H1 (cell line): ENCODE data around the gene PLCB1. TPM values are rescaled to one million over a fixed set of nuclear protein-coding genes. Genes with fewer than 3 reads are reported as not detected.

ENCODE experiments used
- CTCF ChIA-PET: fragments of 300-600 bp; sonication (Branson Sonifier 250); formaldehyde crosslinking; loops from one replicate; lab custom pipeline; 2021; ENCODE audit not compliant: partially characterized antibody; lab: Charles Lee
- POLR2A ChIA-PET: fragments of 300-600 bp; sonication (Branson Sonifier 250); formaldehyde crosslinking; loops from one replicate; lab custom pipeline; 2021; ENCODE audit warnings: inconsistent platforms; ENCODE audit not compliant: partially characterized antibody; lab: Charles Lee
- DNase-seq, 2 experiments: peaks; one replicate each; pipeline versions ENCODE4 v3.0.0 to v3.0.0-alpha.2; 2010 to 2022; ENCODE audit warnings: low spot score in 2 of 2, low read depth in 1 of 2, mixed read lengths in 1 of 2
- FAIRE-seq: peaks from 2 replicates; lab custom pipeline; 2011; peaks lifted over from hg19 to GRCh38; lab: Jason Lieb, UNC
- H2AFZ ChIP-seq: 2 replicates; pipeline ENCODE4 v1.8.1; 2012; ENCODE audit warnings: low read length, inconsistent platforms
- H2AK5ac ChIP-seq: 2 replicates; pipeline ENCODE4 v1.6.1; 2013; ENCODE audit warnings: low read depth, low read length
- H2BK120ac ChIP-seq: replicated peaks from 2 replicates; pipeline ENCODE3; 2013; ENCODE audit warnings: low read depth, low read length, inconsistent platforms
- H2BK12ac ChIP-seq: 2 replicates; pipeline ENCODE4 v1.6.1; 2013; ENCODE audit warnings: low read depth, low read length
- H2BK15ac ChIP-seq: 2 replicates; pipeline ENCODE4 v1.6.1; 2013; ENCODE audit warnings: low read length
- H2BK20ac ChIP-seq: 2 replicates; pipeline ENCODE4 v1.6.1; 2013; ENCODE audit warnings: low read length
- H2BK5ac ChIP-seq: 2 replicates; pipeline ENCODE4 v1.6.1; 2013; ENCODE audit warnings: low read depth, low read length
- H3K14ac ChIP-seq: 2 replicates; pipeline ENCODE4 v1.6.1; 2013; ENCODE audit warnings: inconsistent platforms; ENCODE audit not compliant: insufficient read length
- H3K18ac ChIP-seq: 2 replicates; pipeline ENCODE4 v1.6.1; 2013; ENCODE audit warnings: low read length; ENCODE audit errors: extremely low read depth
- H3K23ac ChIP-seq: 2 replicates; pipeline ENCODE4 v1.6.1; 2013; ENCODE audit warnings: inconsistent platforms; ENCODE audit not compliant: insufficient read length
- H3K23me2 ChIP-seq: 2 replicates; pipeline ENCODE4 v1.6.1; 2013; ENCODE audit warnings: low read depth, low read length
- H3K27ac ChIP-seq: 2 replicates; pipeline ENCODE4 v1.6.1; 2011; ENCODE audit warnings: low read depth, low read length, inconsistent platforms
- H3K27me3 ChIP-seq, 4 experiments: replicated peaks in 1 of 4; 1 replicate in 1 of 4; 2 replicates in 3 of 4; pipeline versions ENCODE4 v1.6.1 to v1.8.1; 2011 to 2013; ENCODE audit warnings: low read length in 3 of 4, mild to moderate bottlenecking in 3 of 4, inconsistent platforms in 2 of 4, mixed read lengths in 2 of 4, moderate library complexity in 1 of 4; ENCODE audit not compliant: control insufficient read depth in 3 of 4, insufficient read depth in 3 of 4; ENCODE audit errors: extremely low read depth in 1 of 4
- H3K36me3 ChIP-seq, 4 experiments: 2 replicates each; pipeline versions ENCODE4 v1.6.1 to v1.8.1; 2011 to 2013; ENCODE audit warnings: mild to moderate bottlenecking in 4 of 4, low read length in 3 of 4, moderate library complexity in 2 of 4, control low read depth in 1 of 4, inconsistent platforms in 1 of 4; ENCODE audit not compliant: insufficient read depth in 4 of 4, control insufficient read depth in 2 of 4
- H3K4ac ChIP-seq: replicated peaks from 2 replicates; pipeline ENCODE3; 2013; ENCODE audit warnings: low read length, low read depth, mixed read lengths, inconsistent platforms; ENCODE audit not compliant: insufficient read length
- H3K4me1 ChIP-seq, 4 experiments: replicated peaks in 1 of 4; 1 replicate in 1 of 4; 2 replicates in 3 of 4; pipeline versions ENCODE4 v1.6.1 to v1.8.1; 2011 to 2013; ENCODE audit warnings: low read length in 3 of 4, inconsistent platforms in 2 of 4, mixed read lengths in 1 of 4; ENCODE audit not compliant: insufficient read depth in 4 of 4, control insufficient read depth in 3 of 4
- H3K4me2 ChIP-seq, 2 experiments: 2 replicates each; pipeline versions ENCODE4 v1.6.1 to v1.8.1; 2011 to 2013; ENCODE audit warnings: low read depth in 2 of 2, low read length in 2 of 2, control low read depth in 1 of 2, inconsistent platforms in 1 of 2, mild to moderate bottlenecking in 1 of 2; ENCODE audit not compliant: insufficient read depth in 1 of 2
- H3K4me3 ChIP-seq, 4 experiments: fragments of 200-600, 300-600 bp in 1 of 4; sonication (generic), shearing (Covaris generic), sonication (Bioruptor Twin) in 1 of 4; 2 replicates each; pipeline versions ENCODE4 v1.5.1 to v1.8.1; 2011 to 2016; ENCODE audit warnings: low read length in 4 of 4, low read depth in 3 of 4, control low read depth in 2 of 4, inconsistent platforms in 2 of 4, mild to moderate bottlenecking in 2 of 4, mixed read lengths in 1 of 4, moderate library complexity in 1 of 4; ENCODE audit not compliant: insufficient read depth in 2 of 4; ENCODE audit errors: extremely low read depth in 1 of 4
- H3K56ac ChIP-seq: replicated peaks from 2 replicates; pipeline ENCODE3; 2013; ENCODE audit warnings: low read depth, mild to moderate bottlenecking, mixed read lengths, low read length, inconsistent platforms; ENCODE audit not compliant: insufficient read length
- H3K79me1 ChIP-seq: 2 replicates; pipeline ENCODE4 v1.6.1; 2013; ENCODE audit warnings: low read depth, low read length, control low read depth
- H3K79me2 ChIP-seq, 2 experiments: 2 replicates each; pipeline versions ENCODE4 v1.6.1 to v1.8.1; 2012 to 2013; ENCODE audit warnings: low read length in 2 of 2, mild to moderate bottlenecking in 2 of 2, inconsistent platforms in 1 of 2; ENCODE audit not compliant: insufficient read depth in 2 of 2, control insufficient read depth in 1 of 2
- H3K9ac ChIP-seq, 4 experiments: replicated peaks in 1 of 4; 1 replicate in 1 of 4; 2 replicates in 3 of 4; pipeline versions ENCODE4 v1.6.1 to v1.8.1; 2011 to 2013; ENCODE audit warnings: low read depth in 3 of 4, low read length in 3 of 4, control low read depth in 2 of 4, mild to moderate bottlenecking in 2 of 4, moderate library complexity in 2 of 4, inconsistent platforms in 1 of 4; ENCODE audit errors: extremely low read depth in 1 of 4
- H3K9me3 ChIP-seq, 2 experiments: 2 replicates each; pipeline versions ENCODE4 v1.6.1 to v1.8.1; 2012 to 2013; ENCODE audit warnings: mild to moderate bottlenecking in 2 of 2, moderate library complexity in 2 of 2, control low read depth in 1 of 2, inconsistent platforms in 1 of 2, low read depth in 1 of 2, low read length in 1 of 2, mixed read lengths in 1 of 2; ENCODE audit not compliant: insufficient read depth in 2 of 2
- H4K20me1 ChIP-seq, 2 experiments: replicated peaks in 1 of 2; 2 replicates each; pipeline versions ENCODE3 to v1.8.1; 2011 to 2013; ENCODE audit warnings: inconsistent platforms in 2 of 2, low read length in 2 of 2, mild to moderate bottlenecking in 1 of 2; ENCODE audit not compliant: insufficient read depth in 2 of 2, control insufficient read depth in 1 of 2
- H4K5ac ChIP-seq: 2 replicates; pipeline ENCODE4 v1.6.1; 2013; ENCODE audit warnings: low read length, low read depth, mixed read lengths, inconsistent platforms; ENCODE audit not compliant: insufficient read length
- H4K8ac ChIP-seq: 2 replicates; pipeline ENCODE4 v1.8.0; 2013; ENCODE audit warnings: mild to moderate bottlenecking, moderate library complexity, low read length, inconsistent platforms; ENCODE audit not compliant: insufficient read depth; ENCODE audit errors: extremely low read depth
- H4K91ac ChIP-seq: replicated peaks from 2 replicates; pipeline ENCODE3; 2013; ENCODE audit warnings: low read length, mixed read lengths, inconsistent platforms; ENCODE audit not compliant: insufficient read length
- CREB1 ChIP-seq: IDR thresholded peaks from 2 replicates; pipeline ENCODE4 v1.6.1; 2012; ENCODE audit warnings: inconsistent platforms
- EZH2 ChIP-seq: fragments of 200-600 bp; sonication (generic); IDR thresholded peaks from 2 replicates; pipeline ENCODE4 v1.7.1; 2012; ENCODE audit warnings: low read depth, mild to moderate bottlenecking, moderate library complexity, low read length, inconsistent platforms; ENCODE audit not compliant: severe bottlenecking
- JUND ChIP-seq: IDR thresholded peaks from 2 replicates; pipeline ENCODE4 v1.6.1; 2011; ENCODE audit warnings: mild to moderate bottlenecking, improper control_type of control experiment, low read length
- RNF2 ChIP-seq: fragments of 200-900, 300-1000 bp; sonication (generic); IDR thresholded peaks from 2 replicates; pipeline ENCODE4 v1.7.1; 2016; ENCODE audit warnings: borderline replicate concordance, low read depth, mild to moderate bottlenecking, antibody characterized with exemption, low read length; ENCODE audit not compliant: poor library complexity, severe bottlenecking; ENCODE audit errors: missing control alignments
- WGBS, 2 experiments: shearing (Covaris generic) in 1 of 2; methylation state at CpG; one replicate each; pipeline versions ENCODE4 v1.1.6 to v1.1.7; 2013 to 2015; ENCODE audit warnings: low lambda C conversion rate in 2 of 2, mixed read lengths in 2 of 2, inconsistent platforms in 1 of 2, low coverage in 1 of 2, missing lambda C conversion rate in 1 of 2; ENCODE audit not compliant: insufficient replicate concordance in 2 of 2, insufficient coverage in 1 of 2, insufficient read length in 1 of 2; ENCODE audit errors: extremely low coverage in 1 of 2, missing lambda C conversion rate in 1 of 2; 5-methylcytosine and 5-hydroxymethylcytosine counted together
- polyA plus RNA-seq, 7 experiments: library from polyadenylated mRNA; depleted of rRNA in 3 of 7; stranded (reverse) in 5 of 7; unstranded in 2 of 7; fragments of >200 nt in 5 of 7; fragments of 200-250 nt in 2 of 7; gene quantifications; 1 replicate in 5 of 7; 2 replicates in 1 of 7; 4 replicates in 1 of 7; pipeline versions ENCODE4 v1.2.1 to v1.2.3, GENCODE V29; 2011 to 2013; ENCODE audit warnings: missing spikeins in 2 of 7, mixed read lengths in 2 of 7
- total RNA-seq: library from RNA; stranded (reverse); fragmentation: NEBNext Ultra II Directional; extraction: Animal tissue kit (Norgen Biotek cat#: 25700); gene quantifications from 2 replicates; pipeline ENCODE4 v1.2.1, GENCODE V29; 2021

Gene PLCB1
- total and polyA plus RNA-seq, 2 of the 8 experiments (the other 6 are each of a cell fraction or from before 2014, with no cell fraction given), result 2.6 to 9.1 TPM

DNA sequence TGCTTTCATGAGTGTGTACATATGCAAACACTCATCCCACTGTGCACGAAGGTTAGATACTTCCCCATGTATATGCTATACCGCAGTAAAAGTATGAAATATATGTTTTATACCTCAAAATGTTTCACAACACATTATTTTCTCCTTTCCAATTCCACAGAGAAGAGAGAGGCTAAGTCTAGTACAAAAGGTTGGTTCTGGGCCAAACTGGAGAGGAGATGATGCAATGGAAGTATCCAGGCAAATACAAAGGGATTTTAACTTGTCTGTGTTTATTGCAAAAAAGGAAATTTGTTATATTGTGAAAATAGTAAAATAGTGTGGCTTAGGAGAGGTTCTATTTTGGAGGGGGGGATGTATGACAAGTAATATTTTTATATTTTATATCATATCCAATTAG is 112.6 kb downstream of the PLCB1 start:
- H2AK5ac ChIP-seq, result no peak overlapping the region
- no peak overlapping the region for H2BK15ac ChIP-seq
- no peak overlapping the region for H3K23ac ChIP-seq
- H4K5ac ChIP-seq, result no peak overlapping the region
- WGBS, 2 experiments, result 95% methylated on average over 2 of the region's 2 CpGs; no CpG with 5 or more reads in 1 of the 2 experiments
- H3K14ac ChIP-seq, result no peak overlapping the region
- H3K4me2 ChIP-seq, result no peak overlapping the region
- H2BK5ac ChIP-seq, result no peak overlapping the region
- TF ChIP-seq CREB1, result no peak
- TF ChIP-seq EZH2, result no peak
- no peak for TF ChIP-seq JUND
- TF ChIP-seq RNF2, result no peak
- DNase-seq (no peak), FAIRE-seq (no peak)
- no peak overlapping the region for H3K9ac ChIP-seq
- no peak overlapping the region for H4K91ac ChIP-seq
- H2BK12ac ChIP-seq, result no peak overlapping the region
- no peaks in the 10 kb centered on the region for H3K36me3 ChIP-seq
- no peaks in the 10 kb centered on the region for H3K23me2 ChIP-seq
- H3K27ac ChIP-seq, result no peak overlapping the region
- H3K9me3 ChIP-seq, result no peaks in the 10 kb centered on the region
- H3K79me2 ChIP-seq, result no peaks in the 10 kb centered on the region
- no peaks in the 10 kb centered on the region; the same call in 1 of the 2 replicates for H3K79me1 ChIP-seq
- no peaks in the 10 kb centered on the region for H4K20me1 ChIP-seq
- H2AFZ ChIP-seq, result no peak overlapping the region
- POLR2A ChIA-PET, result no interaction called here
- no peak overlapping the region for H2BK120ac ChIP-seq
- CTCF ChIA-PET, result no interaction called here
- no peak overlapping the region for H3K18ac ChIP-seq
- no peak overlapping the region for H4K8ac ChIP-seq
- H2BK20ac ChIP-seq, result no peak overlapping the region
- no peak overlapping the region for H3K56ac ChIP-seq
- no peak overlapping the region for H3K4me3 ChIP-seq
- no peaks in the 10 kb centered on the region for H3K4me1 ChIP-seq
- no peaks in the 10 kb centered on the region for H3K27me3 ChIP-seq
- no peak overlapping the region for H3K4ac ChIP-seq
